Mesothelial cell of epicardium (in vitro differentiated cells): ENCODE measurements around the gene TAS2R1. TPM values are rescaled to one million over a fixed set of nuclear protein-coding genes. Genes with fewer than 3 reads are reported as not detected.

Source experiments
- DNase-seq, 2 experiments: peaks; one replicate each; pipeline ENCODE4 v3.0.0; 2021; ENCODE audit warnings: low spot score in 2 of 2; ENCODE audit not compliant: unreplicated experiment in 2 of 2
- H3K27ac Mint-ChIP-seq: 2 replicates; pipeline ENCODE4 v1.8.0; 2021; ENCODE audit warnings: mixed read lengths
- H3K27me3 Mint-ChIP-seq: 2 replicates; pipeline ENCODE4 v1.8.0; 2021; ENCODE audit warnings: low read depth, mixed read lengths
- H3K36me3 Mint-ChIP-seq: 2 replicates; pipeline ENCODE4 v1.8.0; 2021; ENCODE audit warnings: mixed read lengths
- H3K4me1 Mint-ChIP-seq: 2 replicates; pipeline ENCODE4 v1.8.0; 2021; ENCODE audit warnings: mixed read lengths
- H3K4me3 Mint-ChIP-seq: 2 replicates; pipeline ENCODE4 v1.8.0; 2021; ENCODE audit warnings: mild to moderate bottlenecking, moderate library complexity, mixed read lengths
- H3K9me3 Mint-ChIP-seq: 2 replicates; pipeline ENCODE4 v1.8.0; 2021; ENCODE audit warnings: mixed read lengths
- CTCF ChIP-seq: fragments of 200-600 bp; sonication (generic); IDR thresholded peaks from one replicate; pipeline ENCODE4 v1.5.0; 2021; ENCODE audit warnings: antibody characterized with exemption; ENCODE audit not compliant: unreplicated experiment
- total RNA-seq: library from RNA; stranded (reverse); gene quantifications from 3 replicates; pipeline ENCODE4 v1.2.1, GENCODE V29; 2021

TAS2R1 gene, protein sequence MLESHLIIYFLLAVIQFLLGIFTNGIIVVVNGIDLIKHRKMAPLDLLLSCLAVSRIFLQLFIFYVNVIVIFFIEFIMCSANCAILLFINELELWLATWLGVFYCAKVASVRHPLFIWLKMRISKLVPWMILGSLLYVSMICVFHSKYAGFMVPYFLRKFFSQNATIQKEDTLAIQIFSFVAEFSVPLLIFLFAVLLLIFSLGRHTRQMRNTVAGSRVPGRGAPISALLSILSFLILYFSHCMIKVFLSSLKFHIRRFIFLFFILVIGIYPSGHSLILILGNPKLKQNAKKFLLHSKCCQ
- not detected in 3 replicates for total RNA-seq

DNA sequence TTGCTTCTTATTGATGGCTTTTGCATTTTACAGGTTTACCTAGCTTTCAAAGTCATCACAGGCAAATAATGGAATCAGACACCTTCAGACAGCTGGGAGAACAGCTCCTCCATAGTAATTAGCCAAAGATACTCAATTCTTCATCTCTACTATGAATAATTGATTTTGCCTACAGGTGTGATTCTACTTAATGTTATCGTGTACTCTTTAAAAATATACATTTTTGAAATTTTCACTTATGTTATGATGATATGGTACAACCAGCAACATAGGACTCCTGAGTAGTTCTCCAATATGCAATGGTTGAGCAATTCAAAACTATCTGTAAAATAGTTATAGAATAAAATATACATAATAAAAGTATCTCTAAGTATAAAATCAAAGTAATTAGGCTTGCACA, at the start of gene TAS2R1:
Gene TAS2R1 (minus strand): TSS at position 101 of the 400 bp plus-strand sequence. CDS start 319 bp downstream, outside the sequence.
- peaks cover 7% of the 10 kb centered on the region for H3K4me1 Mint-ChIP-seq
- H3K27me3 Mint-ChIP-seq, result no peaks in the 10 kb centered on the region
- H3K27ac Mint-ChIP-seq, result no peak within 1 kb of the TSS
- H3K9me3 Mint-ChIP-seq, result peaks cover 23% of the 10 kb centered on the region
- peaks cover 8% of the 10 kb centered on the region for H3K36me3 Mint-ChIP-seq
- no peak for DNase-seq
- TF ChIP-seq CTCF, result no peak
- no peak within 1 kb of the TSS for H3K4me3 Mint-ChIP-seq

- Mint-ChIP-seq H3K4me1 (no peaks in the 10 kb centered on the region), H3K9me3 (peaks cover 51% of the 10 kb centered on the region), H3K4me3 (no peak overlapping the region), H3K36me3 (peaks cover 6% of the 10 kb centered on the region), H3K27me3 (no peaks in the 10 kb centered on the region), H3K27ac (no peak overlapping the region)
- TF ChIP-seq CTCF, result no peak
- no peak for DNase-seq
These were observed 40.2 kb upstream of the TAS2R1 start for GRCh38 chr5:9670371-9670770.

GRCh38 chr5:9667906-9668305, 37.8 kb upstream of the TAS2R1 start:
- H3K4me1 Mint-ChIP-seq, result no peaks in the 10 kb centered on the region
- peaks cover 51% of the 10 kb centered on the region for H3K9me3 Mint-ChIP-seq
- H3K36me3 Mint-ChIP-seq, result peaks cover 6% of the 10 kb centered on the region
- no peak for DNase-seq
- no peak overlapping the region for H3K4me3 Mint-ChIP-seq
- H3K27ac Mint-ChIP-seq, result no peak overlapping the region
- no peaks in the 10 kb centered on the region for H3K27me3 Mint-ChIP-seq
- TF ChIP-seq CTCF, result no peak

DNA sequence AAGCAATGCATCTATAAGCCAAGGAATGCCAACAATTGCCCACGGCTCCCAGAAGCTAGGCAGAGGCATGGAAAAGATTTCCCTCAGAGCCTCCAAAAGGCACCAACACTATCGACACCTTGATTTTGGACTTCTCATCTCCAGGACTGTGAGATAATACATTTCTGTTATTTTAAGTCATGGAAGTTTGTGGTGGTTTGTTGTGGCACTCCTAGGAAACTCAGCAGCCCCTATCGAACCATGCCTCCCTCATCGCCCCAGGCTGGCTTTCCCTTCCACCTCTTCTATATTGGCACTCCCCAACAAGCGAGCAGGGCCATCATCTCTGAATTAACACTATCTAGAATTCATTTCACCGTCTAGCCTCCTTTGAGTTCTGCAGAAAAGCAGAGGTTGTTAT, 33.7 kb upstream of the TAS2R1 start:
- no peak for TF ChIP-seq CTCF
- no peaks in the 10 kb centered on the region for H3K36me3 Mint-ChIP-seq
- no peak overlapping the region for H3K4me3 Mint-ChIP-seq
- H3K27ac Mint-ChIP-seq, result no peak overlapping the region
- no peaks in the 10 kb centered on the region for H3K27me3 Mint-ChIP-seq
- H3K9me3 Mint-ChIP-seq, result peaks cover 17% of the 10 kb centered on the region
- H3K4me1 Mint-ChIP-seq, result peaks cover 16% of the 10 kb centered on the region
- no peak for DNase-seq

GRCh38 chr5:9661316-9662015, 31.3 kb upstream of the TAS2R1 start:
- H3K4me1 Mint-ChIP-seq, result peaks cover 16% of the 10 kb centered on the region
- no peak for TF ChIP-seq CTCF
- peak overlapping the region; percentile 11 for H3K27ac Mint-ChIP-seq
- DNase-seq, result no peak
- H3K27me3 Mint-ChIP-seq, result no peaks in the 10 kb centered on the region
- no peaks in the 10 kb centered on the region for H3K36me3 Mint-ChIP-seq
- no peak overlapping the region for H3K4me3 Mint-ChIP-seq
- H3K9me3 Mint-ChIP-seq, result no peaks in the 10 kb centered on the region
